GM19351 (cell line): ENCODE results near the gene GAL3ST2.
"Not testable (repeated sequence)": the region's sequence is repeated elsewhere in the genome, so short reads cannot be mapped to it uniquely, and the experiment has no call there.

Experiments used
- ATAC-seq: cut with Tn5 transposase; IDR thresholded peaks from one replicate; pipeline ENCODE4 v1.9.1; 2021; ENCODE audit warnings: mild to moderate bottlenecking, moderate library complexity; ENCODE audit not compliant: unreplicated experiment

Gene GAL3ST2

GRCh38 chr2:241791385-241791784, 14.8 kb downstream of the GAL3ST2 start:
- ATAC-seq, result not testable (repeated sequence)

GRCh38 chr2:241793385-241793784, 16.8 kb downstream of the GAL3ST2 start:
- no peak for ATAC-seq

DNA sequence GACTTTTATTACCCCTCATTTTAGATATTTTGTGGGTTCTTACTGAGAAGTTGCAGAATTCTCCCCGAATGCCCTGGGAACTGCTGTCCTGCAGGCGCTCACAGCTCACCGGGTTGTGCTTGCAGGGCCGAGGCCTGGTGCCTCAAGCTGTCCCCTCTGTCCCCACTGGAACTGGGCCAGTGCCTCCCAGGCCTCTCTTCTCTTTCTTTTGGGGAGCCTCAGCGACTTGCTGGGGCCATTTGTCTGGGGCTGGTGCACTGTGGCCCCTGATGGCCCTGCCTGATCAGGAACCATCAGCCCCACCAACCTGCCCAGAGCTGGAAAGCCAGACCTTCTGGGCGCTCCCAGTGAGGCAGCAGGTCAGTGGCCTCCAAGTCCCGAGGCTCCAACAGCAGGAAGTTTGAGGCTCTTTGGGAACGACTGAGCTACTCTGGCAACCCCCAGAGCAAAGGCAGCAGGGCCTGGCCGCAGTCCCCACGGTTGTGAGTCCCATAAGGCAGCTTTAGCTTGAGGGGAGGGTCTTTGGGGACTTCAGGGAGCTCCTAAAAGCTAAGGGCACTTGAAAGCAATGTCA, 17.7 kb downstream of the GAL3ST2 start:
- no peak for ATAC-seq

DNA sequence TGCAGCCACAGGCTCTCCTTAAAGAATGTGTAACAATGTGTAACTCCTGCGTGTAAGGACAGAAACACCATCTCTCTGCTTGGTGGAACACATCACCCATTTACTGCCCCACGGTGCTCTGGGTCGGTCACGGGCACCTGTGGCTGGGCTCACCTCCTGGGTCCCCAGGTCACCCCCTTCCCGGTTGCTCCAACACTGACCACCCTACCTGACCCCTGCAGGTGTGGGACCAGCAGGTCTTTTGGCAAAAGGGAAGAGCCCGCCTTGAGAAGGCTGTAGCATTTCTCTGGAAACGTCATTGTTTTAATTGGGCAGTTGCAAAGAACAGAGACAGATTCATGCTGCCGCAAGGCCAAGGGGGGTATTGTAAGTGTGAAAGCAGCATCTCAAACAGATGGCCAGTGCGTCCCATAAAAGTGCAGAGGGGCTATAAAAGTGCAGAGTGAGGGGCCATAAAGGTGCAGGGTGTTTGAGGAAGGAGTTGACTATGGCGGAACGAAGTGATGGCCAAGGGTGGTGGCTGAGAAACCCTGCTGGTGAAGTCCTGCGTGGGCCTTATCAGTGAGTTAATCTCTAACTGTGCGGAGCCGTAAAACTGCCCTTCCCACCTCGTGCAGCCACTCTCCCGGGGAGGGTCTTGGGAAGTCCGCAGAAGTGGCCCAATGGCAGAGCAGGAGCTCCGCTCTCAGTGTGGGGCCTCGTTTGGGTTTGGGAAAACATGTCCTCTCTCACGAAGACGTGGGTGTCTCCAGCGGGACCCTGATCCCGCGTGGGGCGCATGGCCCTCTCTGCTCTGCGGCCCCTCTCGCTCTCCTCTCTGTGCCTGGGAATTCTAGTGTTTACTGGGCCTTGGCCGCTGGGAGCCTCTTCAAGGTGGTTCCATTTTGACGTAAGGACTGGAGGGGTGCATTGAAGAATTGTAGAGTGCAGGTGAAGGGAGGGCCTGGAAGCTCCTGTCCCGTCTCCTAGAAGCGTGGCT, 18.7 kb downstream of the GAL3ST2 start:
- no peak for ATAC-seq

GRCh38 chr2:241796209-241796608, 19.6 kb downstream of the GAL3ST2 start:
- ATAC-seq, result no peak

DNA sequence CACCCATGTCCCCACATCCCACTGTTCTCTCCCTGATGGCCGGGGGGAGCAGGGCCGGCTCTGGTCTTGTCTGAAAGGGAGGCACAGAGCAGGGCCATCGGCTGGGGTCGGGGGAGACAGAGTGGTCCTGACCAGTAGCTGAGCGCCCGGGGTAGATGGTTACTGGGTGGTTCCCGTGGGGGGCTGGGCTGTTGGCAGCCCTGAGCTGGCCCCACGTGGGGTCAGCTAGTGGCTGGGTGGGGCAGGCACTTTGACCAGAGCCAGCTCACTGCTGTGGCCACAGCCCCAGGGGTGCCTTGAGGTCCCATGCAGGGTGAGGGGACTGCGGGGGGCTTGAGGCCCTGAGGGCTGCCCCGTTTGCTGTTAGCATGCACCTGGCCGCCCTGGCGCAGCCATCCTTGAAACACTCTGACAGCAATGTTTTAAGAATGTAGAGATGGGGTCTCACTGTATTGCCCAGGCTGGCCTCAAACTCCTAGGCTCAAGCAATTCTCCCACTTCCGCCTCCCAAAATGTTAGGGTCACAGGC, 20.1 kb downstream of the GAL3ST2 start:
- ATAC-seq, result no peak

DNA sequence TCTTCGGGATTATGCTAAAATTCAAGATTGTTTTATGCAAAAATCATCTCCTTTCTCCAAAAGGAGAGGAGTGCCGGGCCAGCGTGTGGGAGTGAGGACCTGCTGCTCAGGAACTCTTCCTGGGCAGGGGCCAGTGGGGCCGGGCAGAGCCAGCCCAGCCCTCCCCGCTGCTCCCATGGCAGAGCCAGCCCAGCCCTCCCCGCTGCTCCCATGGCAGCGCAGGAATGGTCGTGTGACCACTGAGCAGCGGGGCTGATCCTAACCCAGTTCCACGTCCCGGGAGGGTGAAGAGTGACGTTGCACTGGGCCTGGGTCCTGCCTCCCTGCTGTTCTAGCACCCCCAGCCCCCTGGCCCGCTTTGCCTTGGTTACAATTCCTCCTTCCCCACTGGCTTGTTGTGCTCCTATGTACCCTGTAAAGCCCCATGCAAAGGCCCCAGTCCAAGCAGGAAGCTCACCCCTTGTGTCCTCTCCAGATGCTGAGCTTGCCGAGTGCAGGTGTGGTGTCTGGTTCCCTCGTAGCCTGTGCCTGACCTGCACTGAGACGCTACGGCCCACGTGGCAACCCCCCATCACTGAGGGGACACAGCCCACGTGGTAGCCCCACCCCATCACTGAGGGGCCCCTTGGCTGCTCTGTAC, 20.9 kb downstream of the GAL3ST2 start:
- ATAC-seq, result no peak

GRCh38 chr2:241798081-241798630, 21.5 kb downstream of the GAL3ST2 start:
- no peak for ATAC-seq

DNA sequence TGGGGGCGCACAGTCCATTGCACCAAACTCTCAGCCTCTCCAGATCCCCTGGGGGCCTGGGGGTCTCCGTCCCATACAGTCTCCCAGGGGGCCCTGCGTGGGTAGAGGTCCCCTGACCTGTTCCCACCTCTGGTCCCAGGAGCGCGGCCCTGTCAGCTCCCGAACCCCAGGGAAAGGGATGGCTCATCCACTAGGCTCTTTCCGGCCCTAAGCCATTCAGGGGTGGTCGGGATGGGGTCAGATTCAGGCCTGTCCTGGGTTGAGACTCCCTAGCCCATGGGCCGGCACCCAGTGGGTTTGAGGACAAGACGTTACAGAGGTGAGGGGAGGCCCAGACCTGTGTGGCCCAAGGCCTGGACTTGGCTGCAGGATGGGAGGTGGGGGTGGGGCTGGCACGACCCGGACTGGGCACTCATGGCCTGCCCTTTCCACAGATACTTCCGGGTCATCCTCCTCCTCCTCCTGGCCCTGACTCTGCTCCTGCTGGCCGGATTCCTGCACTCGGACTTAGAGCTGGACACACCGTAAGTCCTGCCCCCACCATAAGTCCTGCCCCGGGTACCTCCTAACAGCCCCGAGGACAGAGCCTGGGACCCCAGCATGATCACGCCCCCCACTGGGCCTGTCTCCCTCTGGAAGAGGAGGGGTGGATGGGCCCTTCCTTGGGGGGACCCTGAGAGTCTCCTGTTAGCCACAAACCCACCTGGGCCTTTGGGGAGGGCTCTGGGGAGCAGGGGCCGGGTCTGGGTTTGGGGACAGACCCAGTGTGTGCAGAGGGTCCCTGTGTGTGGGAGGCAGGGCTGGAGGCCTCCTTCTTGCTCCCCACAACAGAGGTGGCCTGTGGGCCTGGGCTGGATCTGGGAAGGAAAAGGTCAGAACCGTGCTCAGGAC, 22.3 kb downstream of the GAL3ST2 start:
- ATAC-seq, result no peak

DNA sequence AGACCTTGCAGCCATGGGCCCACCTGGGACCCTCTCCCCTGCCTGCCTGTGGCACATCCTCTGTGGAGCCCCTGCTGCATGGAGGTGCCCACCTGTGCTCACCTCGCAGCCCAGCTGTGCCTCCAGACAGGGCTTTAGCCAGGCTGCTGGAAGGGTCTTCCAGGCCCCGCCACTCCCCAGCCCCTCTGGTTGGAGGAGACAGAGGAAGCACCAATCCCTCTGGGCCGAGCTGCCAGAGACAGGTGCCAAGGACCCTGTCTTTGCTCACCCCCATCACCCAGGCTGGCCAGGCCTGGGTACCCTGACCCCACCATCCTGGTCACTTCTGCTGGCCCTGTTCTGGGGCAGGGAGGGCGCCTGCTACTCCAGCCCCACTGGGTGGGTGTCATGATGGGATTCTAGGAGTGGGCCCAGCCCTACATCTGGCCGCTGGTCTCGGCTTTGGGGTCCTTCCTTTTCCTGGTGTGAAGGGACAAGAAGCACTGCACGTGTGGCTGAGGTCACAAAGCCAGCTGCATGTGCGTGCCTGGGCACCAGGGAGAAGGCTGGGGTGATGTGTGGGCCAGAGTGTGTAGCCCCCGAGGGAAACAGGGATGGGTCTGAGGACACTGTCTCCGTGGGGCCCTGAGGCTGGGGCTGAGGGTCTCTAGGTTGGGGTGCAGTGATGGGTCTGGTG, 23.0 kb downstream of the GAL3ST2 start:
- no peak for ATAC-seq

GRCh38 chr2:241800198-241800903, 23.7 kb downstream of the GAL3ST2 start:
- not testable (repeated sequence) for ATAC-seq

GRCh38 chr2:241801611-241802420, 25.2 kb downstream of the GAL3ST2 start:
- ATAC-seq, result no peak

- ATAC-seq, result no peak
Observed at GRCh38 chr2:241802421-241803318, 26.0 kb downstream of the GAL3ST2 start.

- ATAC-seq, result peak; percentile 65
Observed at GRCh38 chr2:241803387-241804325, 27.0 kb downstream of the GAL3ST2 start.

- no peak for ATAC-seq
Observed at GRCh38 chr2:241804326-241805229, 28.0 kb downstream of the GAL3ST2 start.
